ENCODE data around the gene RIPOR3.
"Not testable (repeated sequence)": the region's sequence is repeated elsewhere in the genome, so short reads cannot be mapped to it uniquely, and the experiment has no call there.

Gene RIPOR3

DNA sequence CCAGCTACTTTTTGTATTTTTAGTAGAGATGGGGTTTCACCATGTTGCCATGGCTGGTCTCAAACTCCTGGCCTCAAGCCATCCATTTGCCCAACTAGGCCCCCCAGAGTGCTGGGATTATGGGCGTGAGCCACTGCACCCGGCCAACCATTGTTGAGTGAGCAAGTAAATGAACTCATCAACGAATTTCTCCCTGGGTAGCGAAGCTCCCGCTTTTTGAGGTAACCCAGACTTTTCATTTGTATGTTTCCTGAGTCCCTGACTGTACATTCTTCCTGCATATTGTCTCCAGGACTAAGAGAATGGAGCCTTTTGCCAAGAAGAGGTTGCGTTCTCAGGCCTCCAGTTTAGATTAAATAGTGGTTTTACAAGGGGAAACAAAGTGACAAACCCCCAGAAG is 36.4 kb downstream of the RIPOR3 start:
- no peak for DNase-seq

- DNase-seq, result no peak
Observed at GRCh38 chr20:50652702-50653294, 38.5 kb downstream of the RIPOR3 start.

DNA sequence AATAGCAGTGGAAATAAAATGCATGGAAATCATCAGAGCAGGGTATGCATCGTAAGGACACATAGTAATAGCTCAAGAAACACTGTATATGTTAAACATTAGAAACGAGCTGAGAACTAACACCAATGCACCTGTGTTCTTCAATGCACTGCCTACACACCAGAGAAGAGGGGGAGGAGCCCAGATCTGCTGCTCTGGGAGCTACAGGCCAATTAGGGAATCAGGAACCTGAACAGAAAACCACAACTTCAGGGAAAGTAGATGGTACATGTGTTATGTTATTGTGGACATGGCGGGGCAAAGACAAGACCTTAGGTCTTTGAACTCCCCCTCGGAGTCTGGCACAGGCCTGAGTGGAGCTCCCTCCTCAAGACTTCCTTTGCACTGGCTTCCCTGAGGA is 39.7 kb downstream of the RIPOR3 start:
- no peak for DNase-seq

DNA sequence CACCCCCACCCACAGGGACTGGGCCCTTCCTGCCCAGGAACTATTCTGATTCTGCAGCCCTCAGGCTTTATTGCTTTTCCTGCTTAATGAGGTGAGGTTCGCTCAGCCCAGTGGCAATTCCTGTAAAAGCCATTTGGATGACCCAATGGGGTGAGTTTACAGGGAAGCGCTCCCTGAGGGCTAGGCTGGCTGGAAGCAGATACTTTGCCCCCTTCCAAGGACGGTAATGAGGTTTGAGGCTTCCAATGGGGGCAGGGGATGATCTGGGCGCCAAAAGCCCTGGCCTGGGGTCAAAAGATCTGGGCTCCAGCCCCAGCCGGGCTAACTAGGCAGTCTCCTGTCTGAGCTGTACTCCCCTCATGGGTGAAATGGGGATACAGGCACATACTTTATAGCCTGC is 41.8 kb downstream of the RIPOR3 start:
- DNase-seq, result no peak

DNA sequence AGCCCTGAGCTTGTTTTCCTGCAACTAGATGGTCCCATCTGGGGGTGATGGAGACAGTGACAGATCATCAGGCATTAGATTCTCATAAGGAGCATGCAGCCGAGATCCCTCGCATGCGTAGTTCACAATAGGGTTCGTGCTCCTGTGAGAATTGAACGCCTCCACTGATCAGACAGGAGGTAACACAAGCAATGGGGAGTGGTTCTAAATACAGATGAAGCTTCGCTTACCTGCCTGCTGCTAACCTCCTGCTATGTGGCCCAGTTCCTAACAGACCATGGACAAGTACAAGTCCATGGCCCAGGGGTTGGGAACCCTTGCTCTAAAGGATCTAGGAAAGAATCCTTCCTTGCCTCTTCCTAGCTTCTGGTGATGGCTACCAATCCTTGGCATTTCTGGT is 42.7 kb downstream of the RIPOR3 start:
- DNase-seq, result no peak

GRCh38 chr20:50646483-50646996 is 44.8 kb downstream of the RIPOR3 start:
- DNase-seq, result no peak

DNA sequence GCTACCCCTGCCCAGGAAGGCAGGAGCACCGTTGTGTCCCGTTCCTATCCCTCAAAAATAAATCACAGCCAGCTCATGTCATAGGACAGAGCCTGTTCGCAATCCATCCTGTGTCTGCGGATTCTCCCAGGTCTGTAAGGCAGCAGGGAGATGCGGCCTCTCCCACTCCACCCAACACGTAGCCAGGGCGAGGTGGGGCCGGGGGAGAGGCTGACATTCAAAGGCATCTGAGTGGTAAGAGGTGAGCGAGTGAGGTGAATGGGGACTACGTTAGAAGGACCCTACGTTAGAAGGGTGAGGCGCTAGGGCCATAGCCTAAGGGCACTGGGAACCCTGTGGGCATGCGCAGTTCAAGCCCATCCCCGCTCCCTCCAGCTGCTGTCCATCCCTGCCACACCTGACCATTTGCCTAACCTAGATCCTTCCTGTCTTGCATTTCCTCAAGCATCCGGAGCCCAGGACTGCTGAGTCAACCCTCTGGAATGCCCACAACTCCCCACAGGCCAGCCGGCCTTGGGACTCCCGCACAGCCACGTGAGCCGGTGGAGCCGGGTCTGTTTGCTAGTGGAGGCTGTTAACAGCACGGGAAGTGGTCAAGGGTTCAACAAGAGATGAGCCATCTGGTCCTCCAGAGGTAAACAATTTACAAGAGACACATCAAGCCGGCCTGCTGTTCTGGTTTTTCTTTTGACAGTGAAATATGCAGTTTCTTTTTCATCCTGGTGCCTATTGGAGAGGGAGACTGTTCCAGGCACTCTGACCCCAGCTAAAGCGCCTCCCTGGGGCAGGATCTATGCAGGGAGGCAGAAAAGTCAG is 45.9 kb downstream of the RIPOR3 start:
- DNase-seq, result no peak

DNA sequence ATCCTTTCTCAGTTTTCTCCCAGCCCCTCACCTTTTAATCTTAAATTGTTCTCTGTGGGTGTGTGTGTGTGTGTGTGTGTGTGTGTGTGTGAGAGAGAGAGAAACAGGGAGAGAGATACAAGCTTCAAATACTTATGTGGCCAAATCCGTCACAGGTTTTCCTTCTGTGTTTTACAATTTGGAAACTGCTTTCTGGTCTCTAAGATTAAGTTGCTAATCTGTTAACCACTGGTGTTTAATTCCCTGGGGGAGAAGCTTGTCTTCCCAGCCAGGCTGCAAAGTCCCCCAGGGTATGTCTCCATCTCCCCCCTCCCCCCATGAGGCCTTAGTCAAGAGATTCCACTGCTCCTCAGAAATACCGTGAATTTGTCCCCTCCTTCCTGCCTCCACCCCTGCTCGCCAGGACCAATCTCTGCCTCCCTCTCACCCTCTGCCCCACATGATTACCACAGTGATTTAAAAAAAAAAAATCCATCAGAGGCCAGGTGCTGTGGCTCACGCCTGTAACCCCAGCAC is 49.0 kb downstream of the RIPOR3 start:
- no peak for DNase-seq

DNA sequence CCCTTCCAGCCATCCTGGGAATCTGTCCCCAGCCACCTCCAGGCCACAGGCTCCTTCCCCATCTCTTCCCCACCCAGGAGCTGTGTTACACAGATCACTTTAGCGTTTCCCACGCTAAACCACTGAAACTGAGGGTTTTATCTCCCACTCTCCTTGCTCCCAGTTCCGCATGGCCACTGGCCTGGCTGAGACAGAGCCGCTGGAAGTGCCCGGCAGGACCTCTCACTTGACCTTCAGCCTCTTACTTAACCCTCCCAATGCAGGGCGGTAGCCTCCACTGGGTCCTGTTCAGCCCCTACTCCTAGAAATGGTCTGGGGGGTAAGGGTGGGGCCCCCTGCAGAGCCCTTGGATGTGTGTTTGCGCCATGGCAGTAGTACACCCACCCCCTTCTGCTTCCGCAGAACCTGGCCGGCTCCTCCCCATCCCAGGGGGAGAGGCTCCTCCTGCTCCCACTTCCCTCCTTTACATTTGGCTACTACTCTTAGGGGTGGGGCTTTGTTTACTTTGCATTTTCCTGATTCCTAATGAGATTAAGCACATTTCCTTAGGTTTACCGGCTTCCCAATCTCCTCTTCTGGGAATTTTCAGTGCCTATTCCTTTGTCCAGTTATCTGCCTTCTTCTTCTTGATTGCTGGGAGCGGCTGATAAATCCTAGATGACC is 49.6 kb downstream of the RIPOR3 start:
- DNase-seq, result not testable (repeated sequence)

GRCh38 chr20:50639971-50640711 is 51.2 kb downstream of the RIPOR3 start:
- not testable (repeated sequence) for DNase-seq

DNA sequence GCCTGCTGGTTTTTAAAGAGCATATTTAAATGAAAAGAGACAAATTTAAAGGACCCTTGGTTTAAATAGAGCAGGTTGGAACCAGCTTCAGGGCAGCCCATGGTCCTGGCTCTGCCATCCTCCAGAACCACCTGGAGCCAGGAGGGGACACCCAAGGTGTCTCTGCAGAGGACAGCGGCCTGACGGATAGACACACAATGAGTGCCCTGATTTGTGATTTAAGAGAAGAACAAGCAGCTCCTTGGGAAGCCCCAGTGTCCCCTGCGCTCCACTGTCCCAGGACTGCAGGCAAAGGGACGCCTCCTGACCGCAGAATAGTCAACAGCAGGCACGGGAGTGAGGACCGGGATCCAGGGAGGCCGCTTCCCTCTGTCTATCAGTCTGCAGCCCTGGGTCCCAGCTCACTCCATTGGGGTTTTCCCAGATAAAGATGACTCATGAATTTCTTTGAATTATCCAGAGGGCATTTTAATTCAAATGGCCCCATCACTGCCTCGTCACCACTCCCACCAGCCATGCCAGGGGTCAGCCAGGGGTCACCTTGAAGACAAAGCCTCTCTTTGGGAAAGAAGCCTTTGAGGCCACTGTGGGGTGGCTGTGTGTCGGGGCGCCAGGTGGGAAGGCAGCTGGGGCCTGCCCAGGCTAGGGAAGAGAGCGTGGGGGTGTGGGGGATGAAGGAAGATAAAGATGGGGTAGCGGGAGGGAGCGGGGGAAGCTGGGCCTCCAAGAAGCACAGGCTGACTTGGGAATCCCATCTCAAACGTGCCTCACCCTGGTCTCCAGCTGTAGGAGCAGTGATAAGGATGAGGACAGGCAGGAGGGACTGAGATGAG is 53.1 kb downstream of the RIPOR3 start:
- DNase-seq, result not testable (repeated sequence)

DNA sequence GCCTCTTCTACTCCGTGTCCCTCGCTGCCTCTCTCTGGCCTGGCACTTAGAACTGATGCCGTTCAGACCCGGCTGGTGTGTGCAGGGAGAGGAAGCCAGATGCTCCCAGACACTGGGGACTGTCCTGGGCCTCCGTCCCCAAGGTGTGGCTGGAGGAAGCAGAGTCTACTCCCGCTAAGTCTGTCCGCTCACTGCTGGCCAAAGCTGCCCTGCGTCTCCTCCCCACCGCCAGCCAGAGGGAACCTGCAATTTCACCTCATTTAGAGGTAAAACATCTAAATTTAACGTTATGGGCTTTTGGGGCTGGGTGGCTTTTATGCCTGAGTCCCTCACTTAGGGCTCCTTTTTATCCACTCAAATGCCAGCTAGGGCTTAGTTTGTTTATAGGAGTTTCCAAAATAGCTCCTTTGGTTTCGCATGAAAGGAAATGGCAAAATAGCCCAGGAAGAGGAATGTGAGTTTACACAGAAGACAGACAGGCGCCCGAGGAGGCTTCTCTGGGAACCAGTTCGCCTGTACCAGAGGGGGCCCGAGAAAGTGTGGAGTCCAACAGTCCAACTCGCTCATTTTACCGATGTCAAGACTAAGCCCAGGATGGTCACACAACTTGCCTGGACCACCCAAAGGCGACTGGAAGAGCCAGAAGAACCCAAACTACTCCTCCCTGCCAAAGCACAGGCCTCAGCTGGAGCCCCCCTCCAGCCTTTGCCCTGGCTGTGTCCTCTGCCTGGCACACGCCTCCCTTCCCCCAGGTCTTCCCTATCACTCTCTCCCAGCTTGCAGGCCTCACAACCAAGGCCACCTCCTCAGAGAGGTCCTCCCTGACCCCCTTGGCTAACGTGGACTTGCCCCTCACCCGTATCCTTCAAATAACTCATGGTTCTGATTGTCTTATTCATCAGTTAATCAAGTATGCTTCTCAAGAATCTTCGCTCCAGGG is 54.5 kb downstream of the RIPOR3 start:
- no peak for DNase-seq

DNA sequence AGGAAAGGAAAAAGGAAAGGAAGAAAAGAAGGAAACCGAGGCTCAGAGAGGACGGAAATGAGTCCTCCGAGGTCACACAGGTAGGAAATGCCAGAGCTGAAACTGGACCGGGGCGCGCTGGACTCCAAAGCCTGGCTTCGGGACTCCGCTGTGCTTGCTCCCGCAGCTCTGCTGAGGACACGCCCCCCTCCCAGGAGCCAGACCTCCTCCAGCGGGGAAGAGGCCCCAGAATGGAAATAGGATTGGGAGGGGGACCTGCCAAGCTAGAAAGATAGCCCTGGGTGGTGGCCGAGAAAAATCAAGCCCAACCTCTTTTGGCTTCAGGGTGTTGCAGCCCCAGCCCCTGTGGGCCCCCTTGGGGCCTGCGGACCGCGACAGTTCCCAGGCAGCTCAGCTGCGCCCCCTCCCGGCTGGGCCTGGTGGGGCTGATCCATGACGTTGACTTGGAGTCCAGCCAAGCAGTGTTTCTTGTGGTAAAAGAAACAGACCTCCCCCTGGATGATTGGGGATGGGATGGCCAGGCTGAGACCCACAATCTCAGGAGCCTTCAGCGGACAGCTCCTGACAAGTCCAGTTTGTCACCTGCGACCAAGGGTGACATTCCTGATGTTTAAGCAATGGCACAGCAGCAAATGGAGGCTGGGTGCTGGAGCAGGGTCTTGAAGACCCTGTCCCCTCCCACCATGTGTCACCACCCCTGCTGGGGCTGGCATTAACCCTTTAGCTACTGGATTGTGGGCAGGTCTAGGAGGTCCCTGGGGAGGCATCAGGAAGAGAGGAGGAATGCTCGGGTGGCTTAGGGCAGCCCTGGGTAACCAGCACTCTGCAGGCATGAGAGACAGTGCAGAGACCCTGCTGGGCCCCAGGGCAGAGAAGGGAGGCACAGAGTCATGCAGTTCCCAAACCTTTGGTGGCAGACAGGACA is 55.4 kb downstream of the RIPOR3 start:
- DNase-seq, result peak; percentile 15 to 19

GRCh38 chr20:50635014-50635557 is 56.3 kb downstream of the RIPOR3 start:
- DNase-seq, result no peak

DNA sequence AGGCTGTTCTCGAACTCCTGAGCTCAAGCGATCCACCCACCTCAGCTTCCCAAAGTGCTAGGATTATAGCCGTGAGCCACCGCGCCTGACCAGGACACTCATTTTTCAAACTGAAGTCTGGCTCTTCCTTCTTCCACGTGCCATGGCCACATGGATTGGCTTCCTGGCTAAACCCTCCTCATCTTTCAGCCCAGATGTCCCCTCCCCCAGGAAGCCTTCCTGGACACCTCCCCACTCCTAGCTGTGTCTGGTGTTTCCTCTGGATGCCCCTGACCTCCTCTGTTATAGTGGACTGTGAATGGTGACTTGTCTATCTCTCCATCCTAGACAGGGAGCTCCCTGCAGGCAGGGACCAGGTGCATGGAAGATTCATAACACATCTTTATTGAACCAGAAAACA is 57.2 kb downstream of the RIPOR3 start:
- no peak for DNase-seq

DNA sequence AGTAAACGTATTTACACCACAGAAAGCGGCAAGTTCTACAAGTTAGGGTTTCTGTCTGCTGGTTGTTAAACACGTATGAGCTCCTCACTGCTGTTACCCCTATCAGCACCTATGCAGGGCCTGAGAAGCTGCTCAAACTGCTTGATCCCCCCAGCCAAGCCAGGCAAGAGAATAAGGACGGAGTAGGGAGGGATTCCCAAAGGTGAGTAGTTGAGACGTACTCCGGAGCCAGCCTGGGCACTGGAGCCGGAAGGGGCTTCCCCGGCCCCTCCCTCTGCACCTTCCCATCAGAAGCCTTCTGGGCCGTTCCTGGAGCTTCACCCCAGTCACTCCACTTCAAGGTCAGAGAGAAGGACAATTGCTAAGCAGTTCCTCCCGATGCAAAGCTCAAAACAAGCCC is 58.0 kb downstream of the RIPOR3 start:
- no peak for DNase-seq

DNA sequence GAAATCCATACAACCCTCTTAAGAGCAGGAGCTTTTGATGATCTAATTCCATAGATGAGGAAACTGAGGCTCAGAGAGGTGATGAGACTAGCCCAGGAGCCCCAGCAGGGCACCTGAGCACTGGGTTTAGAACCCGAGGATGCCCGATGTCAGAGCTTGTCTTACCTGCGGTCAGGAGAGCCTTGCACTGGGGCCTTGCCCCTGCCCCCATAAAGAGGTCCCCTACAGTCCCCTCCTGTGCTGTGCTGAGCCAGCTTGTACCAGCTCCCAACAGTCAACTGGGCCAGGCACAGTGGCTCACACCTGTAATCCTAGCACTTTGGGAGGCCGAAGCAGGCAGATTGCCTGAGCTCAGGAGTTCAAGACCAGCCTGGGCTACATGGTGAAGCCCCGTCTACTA is 58.6 kb downstream of the RIPOR3 start:
- DNase-seq, result no peak

GRCh38 chr20:50632236-50632635 is 59.1 kb downstream of the RIPOR3 start:
- DNase-seq, result no peak

GRCh38 chr20:50630578-50631263 is 60.6 kb downstream of the RIPOR3 start:
- DNase-seq, result no peak

Measured in NCI-H187 (cell line).